GM12874 (cell line): ENCODE results near the gene C22orf39.

Experiments
- CTCF ChIP-seq: IDR thresholded peaks from 2 replicates; pipeline ENCODE4 v1.5.1; 2011; ENCODE audit warnings: low read depth, mild to moderate bottlenecking, control low read depth, low read length, moderate library complexity; ENCODE audit not compliant: insufficient read depth

C22orf39 gene

GRCh38 chr22:19449422-19449767 is 1.9 kb upstream of the C22orf39 start:
- no peak for TF ChIP-seq CTCF

GRCh38 chr22:19448739-19449421 is 1.4 kb upstream of the C22orf39 start:
- no peak for TF ChIP-seq CTCF

- no peak for TF ChIP-seq CTCF
Observed at GRCh38 chr22:19448076-19448607, 631 bp upstream of the C22orf39 start.

GRCh38 chr22:19446603-19447329 is 745 bp downstream of the C22orf39 start:
- no peak for TF ChIP-seq CTCF

GRCh38 chr22:19443544-19444211 is 3.8 kb downstream of the C22orf39 start:
- no peak for TF ChIP-seq CTCF

GRCh38 chr22:19442166-19442565 is 5.3 kb downstream of the C22orf39 start:
- TF ChIP-seq CTCF, result no peak
